Tibial artery (tissue), 4 donors: ENCODE data around the gene ZNF471.

ENCODE experiments used
- DNase-seq, 2 donors: peaks; one replicate each; pipeline ENCODE4 v3.0.0-alpha.2; 2019
- H3K27ac ChIP-seq, 2 donors: fragments of 200-600 bp; sonication (generic) in 1 of 2; 1 replicate in 1 of 2; 2 replicates in 1 of 2; pipeline ENCODE4 v1.5.1; 2018 to 2019; ENCODE audit warnings: mild to moderate bottlenecking in 1 of 2
- H3K27me3 ChIP-seq, 2 donors: fragments of 200-600 bp; sonication (generic) in 1 of 2; one replicate each; pipeline versions ENCODE4 v1.5.1 to v1.6.0; 2016 to 2019
- H3K36me3 ChIP-seq, 3 donors: fragments of 200-600 bp; sonication (generic) in 2 of 3; one replicate each; pipeline ENCODE4 v1.5.1; 2016 to 2019; ENCODE audit warnings: mild to moderate bottlenecking in 2 of 3
- H3K4me1 ChIP-seq, 4 donors: fragments of 200-600 bp; sonication (generic) in 2 of 4; 1 replicate in 3 of 4; 2 replicates in 1 of 4; pipeline ENCODE4 v1.5.1; 2016 to 2019
- H3K4me3 ChIP-seq, 2 donors: fragments of 200-600 bp; sonication (generic) in 1 of 2; 1 replicate in 1 of 2; 2 replicates in 1 of 2; pipeline ENCODE4 v1.5.1; 2018 to 2019; ENCODE audit warnings: mild to moderate bottlenecking in 2 of 2
- H3K9me3 ChIP-seq, 3 donors: fragments of 200-600 bp; sonication (generic) in 1 of 3; one replicate each; pipeline ENCODE4 v1.5.1; 2016 to 2019
- CTCF ChIP-seq, 2 experiments: fragments of 200-600 bp in 1 of 2; fragments of 450-650 bp in 1 of 2; IDR thresholded peaks; one replicate each; pipeline ENCODE4 v1.5.1; 2017 to 2019; ENCODE audit warnings: antibody characterized with exemption in 2 of 2, mild to moderate bottlenecking in 1 of 2, moderate library complexity in 1 of 2
- intact Hi-C: fragments of 100-400 bp; cut with DNase I; formaldehyde crosslinking; loops from one replicate; pipeline ENCODE4 v1.15.0; 2023; ENCODE audit warnings: low total_unique reads

The ZNF471 gene

GRCh38 chr19:56554272-56554869 lies 46.7 kb downstream of the ZNF471 start:
- Histone ChIP-seq H3K27ac (no peak overlapping the region), H3K4me1 (no peaks in the 10 kb centered on the region), H3K4me3 (no peak overlapping the region), H3K27me3 (no peaks in the 10 kb centered on the region), H3K9me3 (peaks cover 34 to 100% (median 97%) of the 10 kb centered on the region in 3 donors), H3K36me3 (peaks cover 62 to 97% (median 86%) of the 10 kb centered on the region in 3 donors)
- intact Hi-C loops = no loop called here
- no peak for DNase-seq
- TF ChIP-seq CTCF (IDR thresholded peaks at IDR 0.05) = no peak

- intact Hi-C loops = no loop called here
- no peaks in the 10 kb centered on the region for H3K27me3 ChIP-seq
- H3K9me3 ChIP-seq = peaks cover 21 to 84% (median 61%) of the 10 kb centered on the region in 3 donors
- H3K36me3 ChIP-seq = peaks cover 0 to 73% (median 34%) of the 10 kb centered on the region in 3 donors
- DNase-seq = no peak
- H3K4me3 ChIP-seq = no peak overlapping the region
- H3K4me1 ChIP-seq = peaks cover 0 to 7% (median under 1%) of the 10 kb centered on the region in 4 donors
- no peak for TF ChIP-seq CTCF (IDR thresholded peaks at IDR 0.05)
- H3K27ac ChIP-seq = no peak overlapping the region
Measured at GRCh38 chr19:56562766-56563165, 55.1 kb downstream of the ZNF471 start.

- intact Hi-C loops = no loop called here
Measured at GRCh38 chr19:56566904-56567273, 59.2 kb downstream of the ZNF471 start.

GRCh38 chr19:56567274-56568120 lies 59.8 kb downstream of the ZNF471 start, which contains the start of gene ZNF470:
Gene ZNF470 (plus strand): TSS chr19:56567468. CDS start chr19:56570312, 2,844 bp downstream.
- H3K27me3 ChIP-seq = no peaks in the 10 kb centered on the region
- no peak for TF ChIP-seq CTCF (IDR thresholded peaks at IDR 0.05)
- H3K36me3 ChIP-seq = peaks cover 37 to 67% (median 60%) of the 10 kb centered on the region in 3 donors
- H3K27ac ChIP-seq = peak within 1 kb of the TSS; percentile 84 to 90
- peak; percentile 96 for DNase-seq
- H3K4me1 ChIP-seq = peaks cover 0 to 13% (median 7%) of the 10 kb centered on the region in 4 donors
- intact Hi-C loops = no loop called here
- H3K9me3 ChIP-seq = peaks cover 12 to 82% (median 45%) of the 10 kb centered on the region in 3 donors
- peak within 1 kb of the TSS; percentile 68 to 85 for H3K4me3 ChIP-seq

More at GRCh38 chr19:56566904-56567273, 59.2 kb downstream of the ZNF471 start:
- DNase-seq = peak; percentile 32 to 78
- no peak for TF ChIP-seq CTCF (IDR thresholded peaks at IDR 0.05)
- H3K4me3 ChIP-seq = peak overlapping the region; percentile 68 to 85
- peak overlapping the region; percentile 84 to 90 for H3K27ac ChIP-seq
- no peaks in the 10 kb centered on the region for H3K27me3 ChIP-seq
- peaks cover 13 to 83% (median 47%) of the 10 kb centered on the region in 3 donors for H3K9me3 ChIP-seq
- H3K36me3 ChIP-seq = peaks cover 31 to 69% (median 61%) of the 10 kb centered on the region in 3 donors
- peaks cover 0 to 13% (median 7%) of the 10 kb centered on the region in 4 donors for H3K4me1 ChIP-seq

GRCh38 chr19:56572589-56572988 lies 64.9 kb downstream of the ZNF471 start:
- Histone ChIP-seq H3K27ac (no peak overlapping the region), H3K27me3 (no peaks in the 10 kb centered on the region), H3K36me3 (peaks cover 87 to 90% (median 88%) of the 10 kb centered on the region in 3 donors), H3K4me1 (peaks cover 0 to 8% (median 7%) of the 10 kb centered on the region in 4 donors), H3K9me3 (peaks cover 16 to 95% (median 80%) of the 10 kb centered on the region in 3 donors), H3K4me3 (no peak overlapping the region)
- DNase-seq = no peak
- intact Hi-C loops = no loop called here
- no peak for TF ChIP-seq CTCF (IDR thresholded peaks at IDR 0.05)
